ENCODE measurements around the gene CYREN.
"Not testable (repeated sequence)": the region's sequence is repeated elsewhere in the genome, so short reads cannot be mapped to it uniquely, and the experiment has no call there.

The CYREN gene

DNA sequence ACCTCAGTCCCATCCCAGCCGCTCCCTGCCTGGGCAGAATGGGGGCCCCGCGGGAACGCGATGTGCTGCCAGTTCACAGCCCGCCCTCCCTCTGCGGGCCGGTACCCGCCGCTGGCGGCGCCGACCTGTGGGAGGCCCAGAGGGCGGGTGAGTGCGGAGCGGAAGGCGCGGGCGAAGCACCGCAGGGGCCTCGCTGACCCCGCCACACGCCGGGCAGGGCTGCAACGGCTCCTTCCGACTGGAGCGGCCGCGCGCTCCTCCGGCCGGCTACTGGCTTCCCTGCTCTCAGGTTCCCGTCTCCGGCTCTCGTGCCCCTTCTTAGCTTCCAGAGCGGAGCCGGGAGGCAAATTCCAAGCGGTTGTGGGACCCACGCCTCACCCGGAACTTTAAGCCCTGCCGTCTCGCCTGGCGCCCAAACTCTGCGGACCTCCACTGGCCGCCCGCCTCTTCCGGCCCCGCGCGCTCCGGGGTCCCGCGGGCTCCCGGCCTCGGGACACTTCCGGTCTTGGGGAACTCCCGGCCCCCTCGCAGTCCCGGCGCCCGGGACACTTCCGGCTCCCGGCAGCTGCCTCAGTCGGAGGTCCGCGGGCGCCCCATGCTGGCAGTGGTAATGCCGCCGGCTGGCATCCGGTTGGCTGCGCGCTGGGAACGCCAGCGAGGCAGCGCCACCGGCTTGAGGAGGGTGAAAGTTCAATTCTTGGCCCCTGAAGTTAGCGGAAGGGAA lies at the start of gene CYREN:
Gene CYREN, minus strand, starts transcription at position 434 of the 724 bp plus-strand sequence. CDS start 1,785 bp downstream, outside the sequence.
- DNase-seq, result peak; percentile 97

GRCh38 chr7:135217645-135218509 lies 47.4 kb upstream of the CYREN start:
- no peak for DNase-seq

GRCh38 chr7:135215698-135216097 lies 45.2 kb upstream of the CYREN start:
- no peak for DNase-seq

GRCh38 chr7:135215180-135215579 lies 44.7 kb upstream of the CYREN start:
- no peak for DNase-seq

GRCh38 chr7:135213831-135214230 lies 43.3 kb upstream of the CYREN start:
- DNase-seq, result no peak

DNA sequence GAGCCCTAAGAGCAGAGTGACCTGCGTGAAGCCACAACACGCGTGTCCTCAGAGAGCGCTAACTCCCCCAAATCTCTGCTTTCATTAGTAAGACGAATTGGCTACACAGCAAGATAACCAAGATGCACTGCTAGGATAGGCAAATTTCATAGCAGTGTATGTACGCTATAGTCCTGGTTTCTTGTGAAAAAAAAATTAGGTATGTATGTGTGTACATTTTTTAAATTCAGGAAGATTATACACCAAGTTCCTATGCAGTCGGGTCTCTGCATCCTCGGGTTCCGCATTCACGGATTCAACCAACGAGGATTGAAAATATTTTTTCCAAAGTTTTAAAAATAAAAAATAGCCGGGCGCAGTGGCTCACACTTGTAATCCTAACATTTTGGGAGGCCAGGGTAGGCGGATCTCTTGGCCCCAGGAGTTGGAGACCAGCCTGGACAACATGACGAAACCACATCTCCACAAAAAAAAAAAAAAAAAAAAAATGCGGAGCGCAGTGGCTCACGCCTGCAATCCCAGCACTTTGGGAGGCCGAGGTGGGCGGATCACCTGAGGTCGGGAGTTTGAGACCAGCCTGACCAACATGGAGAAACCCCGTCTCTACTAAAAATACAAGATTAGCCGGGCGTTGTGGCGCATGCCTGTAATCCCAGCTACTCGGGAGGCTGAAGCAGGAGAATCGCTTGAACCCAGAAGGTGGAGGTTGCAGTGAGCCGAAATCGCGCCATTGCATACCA lies 41.6 kb upstream of the CYREN start:
- not testable (repeated sequence) for DNase-seq

- DNase-seq, result peak; percentile 96
Observed at GRCh38 chr7:135211179-135211945, 40.9 kb upstream of the CYREN start, which contains the start of gene WDR91. WDR91 (minus strand) TSS chr7:135211526; CDS start chr7:135211502, 24 bp downstream.

GRCh38 chr7:135210888-135211178 lies 40.3 kb upstream of the CYREN start:
- peak; percentile 69 for DNase-seq

DNA sequence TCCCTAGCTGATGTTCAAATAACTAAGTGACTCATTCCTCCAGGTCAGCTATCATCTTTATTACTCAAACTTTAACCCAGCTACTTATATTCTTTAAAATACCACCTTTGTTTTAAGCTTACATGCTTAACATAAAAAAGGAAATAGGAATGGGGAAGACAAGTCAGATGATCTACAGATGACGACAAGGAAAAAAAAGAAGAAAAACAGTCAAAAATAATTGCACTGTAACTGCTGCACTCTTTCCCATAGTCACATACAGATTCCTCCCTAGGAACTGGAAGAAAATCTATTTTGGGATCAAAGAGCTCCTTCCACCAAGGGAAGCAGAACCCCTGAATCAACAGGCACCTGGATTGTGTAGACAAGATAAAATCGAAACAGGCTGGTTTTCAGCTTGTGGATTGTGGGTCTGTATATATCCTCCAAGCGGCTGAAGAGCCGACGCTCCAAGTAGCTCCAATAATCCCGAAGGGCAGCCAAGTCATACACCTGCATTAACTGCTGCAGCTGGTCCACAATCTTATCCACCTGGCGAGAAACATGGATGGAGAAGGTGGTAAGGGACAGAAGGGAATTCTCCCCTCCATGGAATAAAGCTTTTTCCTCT lies 38.8 kb upstream of the CYREN start:
- no peak for DNase-seq

DNA sequence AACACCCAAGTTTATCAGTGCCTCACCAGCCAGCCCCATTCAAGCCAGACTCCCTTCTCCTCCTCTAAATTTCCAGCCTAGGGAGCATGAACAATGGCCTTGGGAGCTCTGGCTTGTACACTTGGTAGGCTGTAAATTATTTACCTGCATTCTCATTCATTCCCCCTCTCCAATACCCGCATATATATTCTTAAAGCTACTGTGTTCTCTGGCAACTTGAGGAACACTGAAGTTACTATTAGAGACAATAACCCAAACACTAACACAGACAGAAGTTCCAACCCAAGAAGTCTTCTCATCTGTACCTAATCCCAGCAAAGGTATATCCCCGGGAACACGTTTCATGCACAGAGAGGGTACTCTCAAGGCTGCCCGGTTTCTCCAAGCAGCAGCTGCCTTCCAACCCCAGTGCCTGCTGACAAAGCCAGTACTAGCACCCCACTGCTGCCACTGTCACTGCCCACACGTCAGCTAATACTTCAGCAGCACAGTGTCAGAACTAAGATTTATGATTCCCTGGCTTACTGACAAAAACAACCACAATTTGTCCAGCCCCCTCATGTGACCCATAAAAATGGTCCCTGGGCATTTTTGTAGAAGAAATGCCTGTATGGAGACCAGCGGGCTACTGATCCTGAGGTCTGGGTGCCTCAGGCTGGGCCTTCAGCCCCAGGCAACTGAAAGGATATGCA lies 37.7 kb upstream of the CYREN start:
- DNase-seq, result no peak

DNA sequence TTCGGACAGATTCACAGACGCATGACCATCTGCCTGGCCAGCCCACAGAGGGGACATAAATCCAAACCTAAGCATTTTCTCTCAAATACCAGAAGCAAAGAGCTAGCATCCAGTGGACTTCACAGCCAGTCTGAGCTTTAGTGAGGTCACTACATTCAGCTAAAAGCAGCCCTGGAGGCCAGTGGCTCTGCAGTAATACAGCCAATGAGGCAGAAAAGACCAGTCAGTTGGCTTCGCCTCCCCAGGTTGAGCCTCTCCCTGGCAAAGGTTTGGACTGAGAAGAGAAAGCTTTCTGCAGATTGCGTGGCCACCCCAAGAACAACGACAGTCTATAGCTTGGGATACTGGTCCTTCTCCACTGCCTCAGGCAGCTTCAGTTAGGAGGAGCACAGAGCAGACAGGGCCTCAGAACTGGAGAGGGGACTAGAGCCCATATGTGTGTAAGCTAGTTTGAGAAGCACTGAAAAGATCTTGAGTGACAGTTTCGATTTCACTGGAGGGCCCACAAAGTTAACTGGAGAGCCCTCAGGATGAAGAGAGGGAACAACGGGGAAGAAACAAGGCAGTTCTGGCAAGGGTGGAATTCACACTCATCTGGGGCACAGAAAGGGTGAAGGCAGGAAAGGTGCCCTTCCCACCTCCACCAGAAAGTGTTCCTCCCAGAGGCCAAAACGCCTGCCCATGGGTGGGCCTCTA lies 37.0 kb upstream of the CYREN start:
- DNase-seq, result no peak

DNA sequence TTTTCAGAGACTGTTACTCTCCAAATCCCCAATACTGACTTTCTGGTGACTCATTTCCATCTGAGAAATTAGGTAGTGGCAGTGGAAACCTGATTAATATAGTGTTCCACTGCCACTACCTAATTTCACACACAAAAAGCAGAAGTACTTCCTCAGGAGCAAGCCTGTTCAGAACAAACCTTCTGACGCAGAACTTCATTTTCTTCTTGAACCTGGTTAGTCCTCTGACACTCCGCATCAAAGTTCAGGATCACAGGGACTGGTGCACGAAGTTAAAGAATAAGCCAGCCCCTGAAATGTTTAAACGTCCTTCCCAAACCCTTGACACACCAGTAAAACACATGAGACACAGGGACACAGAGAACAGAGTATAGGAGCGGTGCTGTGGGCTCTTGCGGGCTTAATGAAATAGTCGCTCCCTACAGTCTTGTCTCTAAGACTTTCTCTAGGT lies 36.5 kb upstream of the CYREN start:
- no peak for DNase-seq

DNA sequence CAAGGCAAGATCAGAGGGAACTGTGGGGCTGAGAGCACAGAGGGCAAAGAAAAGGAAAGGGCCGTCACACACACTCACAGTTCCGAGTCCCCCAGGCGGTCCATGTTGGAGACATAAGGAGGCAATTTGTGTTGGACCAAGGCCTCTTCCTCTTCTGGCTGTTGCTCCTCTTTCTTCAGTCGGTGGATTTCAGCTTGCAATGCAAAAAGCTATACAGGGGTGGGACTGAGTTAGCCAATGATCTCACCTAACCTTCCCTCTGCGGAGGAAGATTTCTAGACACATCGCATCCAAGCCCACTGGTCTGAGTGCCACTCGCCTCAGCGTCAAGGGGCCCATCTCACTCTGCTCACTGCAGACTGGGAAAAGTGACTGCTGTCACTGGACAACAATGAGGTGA lies 35.3 kb upstream of the CYREN start:
- DNase-seq, result no peak

DNA sequence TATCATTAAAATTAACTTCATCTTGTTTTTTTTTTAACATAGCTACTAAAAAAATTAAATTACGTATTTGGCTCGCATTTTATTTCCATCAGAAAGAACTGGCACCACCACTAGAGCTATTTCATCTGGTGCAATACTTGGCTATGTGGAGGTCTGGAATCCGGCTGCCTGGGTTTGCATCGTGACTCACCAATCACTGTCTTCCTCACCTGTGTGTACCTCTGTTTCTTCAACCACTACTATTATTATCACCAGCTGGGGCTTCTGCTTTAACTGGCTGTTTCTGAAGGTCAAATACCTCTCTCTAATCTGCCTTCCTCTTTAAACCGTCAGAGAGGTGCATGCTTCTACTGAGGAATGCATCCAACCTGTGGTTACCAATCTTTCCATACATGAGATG lies 34.4 kb upstream of the CYREN start:
- DNase-seq, result no peak

DNA sequence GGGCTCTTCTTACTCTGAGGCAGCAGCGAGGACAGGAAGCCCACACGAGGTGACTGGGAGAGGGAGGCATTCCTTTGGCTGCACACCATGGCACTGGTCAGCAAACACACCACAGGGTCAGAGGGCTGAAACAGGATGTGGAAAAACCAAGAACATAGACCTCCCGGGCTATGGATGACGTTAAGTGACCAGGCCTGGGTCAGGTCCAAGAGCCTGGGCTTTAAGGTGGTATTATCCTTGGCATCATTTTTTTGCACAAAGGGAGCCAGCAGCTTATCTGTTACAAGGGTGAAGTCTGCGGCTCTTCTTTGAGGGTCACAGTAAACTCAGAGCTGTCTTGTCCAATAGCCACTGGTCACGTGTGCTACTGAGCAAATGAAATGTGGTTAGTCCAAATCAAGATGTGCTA lies 33.8 kb upstream of the CYREN start:
- DNase-seq, result no peak

DNA sequence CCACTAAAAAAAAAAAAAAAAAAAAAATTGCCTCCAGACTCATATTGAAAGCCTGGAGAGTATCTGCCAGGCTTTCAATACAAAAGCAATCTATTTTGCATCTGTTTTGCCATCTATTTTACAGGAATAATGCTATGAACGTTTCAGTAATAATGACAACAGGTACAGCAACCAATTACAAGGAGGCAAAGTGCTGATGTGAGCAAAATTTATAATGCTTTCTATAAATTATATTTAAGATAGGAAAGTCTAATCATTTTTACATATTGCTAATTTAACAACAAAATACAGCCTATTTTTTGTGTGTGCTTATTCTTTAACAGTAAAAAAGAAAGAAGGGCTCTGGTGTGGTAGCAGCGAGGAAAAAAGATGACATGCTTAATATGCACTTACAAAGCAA lies 30.8 kb upstream of the CYREN start:
- DNase-seq, result no peak

DNA sequence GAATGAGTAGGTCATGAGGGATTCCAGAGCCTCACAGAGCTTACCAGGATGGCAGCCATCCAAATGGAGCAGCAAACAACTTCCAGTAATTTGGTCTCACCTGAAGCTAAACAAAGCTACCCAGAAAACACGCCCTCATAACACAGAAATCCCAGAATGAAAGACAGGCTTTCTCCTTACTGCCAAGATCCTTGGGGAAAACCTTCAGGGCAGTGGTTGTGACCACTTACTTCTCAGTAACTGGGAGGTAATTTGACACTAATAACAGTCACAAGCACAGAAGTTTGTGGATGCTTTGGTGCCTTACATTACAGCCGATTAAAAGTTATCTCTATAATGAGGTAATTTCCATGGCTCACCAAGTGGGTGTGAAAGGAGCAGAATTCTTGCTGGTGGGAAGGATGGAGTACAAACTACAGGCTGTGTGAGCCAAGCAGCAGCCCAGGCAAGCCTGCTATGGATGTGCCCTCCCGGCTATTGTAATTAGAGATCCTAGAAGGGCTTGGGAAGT lies 30.4 kb upstream of the CYREN start:
- DNase-seq, result peak; percentile 87

DNA sequence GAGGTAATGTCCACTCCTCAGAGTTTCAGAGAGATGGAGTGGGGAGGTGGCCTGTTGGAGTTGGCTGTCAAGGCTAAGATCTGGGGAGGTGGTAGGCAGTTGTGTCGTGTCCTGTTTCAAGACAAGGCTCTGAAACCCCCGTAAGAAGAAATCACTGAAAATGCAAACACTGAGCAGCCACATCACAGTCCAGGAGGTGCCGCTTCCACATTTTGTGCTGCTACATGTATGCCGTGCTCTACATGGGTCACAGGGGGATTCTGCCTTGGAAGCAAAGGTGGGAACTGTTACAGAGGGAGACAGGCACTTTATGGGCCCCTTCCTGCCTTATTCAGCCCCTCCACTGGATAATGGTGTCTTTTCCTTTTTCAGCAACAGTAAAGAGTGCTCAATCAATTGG lies 28.9 kb upstream of the CYREN start:
- no peak for DNase-seq

GRCh38 chr7:135197906-135198655 lies 27.6 kb upstream of the CYREN start:
- DNase-seq, result no peak

GRCh38 chr7:135197343-135197742 lies 26.8 kb upstream of the CYREN start:
- DNase-seq, result no peak

Data from NCI-H69 (cell line).